Psoas muscle (tissue), 8 donors: Measurements from ENCODE around the gene TNFRSF19. TPM values are rescaled to one million over a fixed set of nuclear protein-coding genes. Genes with fewer than 3 reads are reported as not detected.

Experiments
- ATAC-seq, 4 donors: fragments of 200-7000 bp; cut with Tn5 transposase; one replicate each; pipeline ENCODE4 v1.9.1; 2020; ENCODE audit warnings: moderate library complexity in 3 of 4, mild to moderate bottlenecking in 2 of 4
- DNase-seq, 2 donors: peaks; one replicate each; pipeline ENCODE4 v3.0.0-alpha.2; 2020
- H3K27ac ChIP-seq: fragments of 200-600 bp; one replicate; pipeline ENCODE4 v1.8.0; 2022
- H3K27me3 ChIP-seq, 3 donors: fragments of 200-600 bp in 1 of 3; one replicate each; pipeline versions ENCODE4 v1.6.1 to v1.8.0; 2013 to 2022; ENCODE audit warnings: low read length in 2 of 3, mild to moderate bottlenecking in 2 of 3, moderate library complexity in 1 of 3; ENCODE audit not compliant: insufficient read depth in 3 of 3
- H3K36me3 ChIP-seq, 2 donors: fragments of 200-600 bp in 1 of 2; one replicate each; pipeline versions ENCODE4 v1.6.1 to v1.8.0; 2013 to 2022; ENCODE audit warnings: low read depth in 1 of 2, mild to moderate bottlenecking in 1 of 2, moderate library complexity in 1 of 2; ENCODE audit not compliant: insufficient read depth in 1 of 2
- H3K4me1 ChIP-seq: fragments of 200-600 bp; one replicate; pipeline ENCODE4 v1.8.0; 2022
- H3K4me3 ChIP-seq: fragments of 200-600 bp; one replicate; pipeline ENCODE4 v1.8.0; 2022; ENCODE audit warnings: mild to moderate bottlenecking
- H3K9me3 ChIP-seq: fragments of 200-600 bp; one replicate; pipeline ENCODE4 v1.8.0; 2022
- whole genome bisulfite sequencing, 3 donors: extraction: QIAGEN DNeasy Blood & Tissue Kit; methylation state at CpG; one replicate each; pipeline versions ENCODE4 v1.1.6 to v1.1.7; 2013; 5-methylcytosine and 5-hydroxymethylcytosine counted together
- intact Hi-C, 2 donors: fragments of 100-400 bp; cut with DNase I; formaldehyde crosslinking; loops; one replicate each; pipeline versions ENCODE4 v1.11.0 to v1.14.2; 2022
- polyA plus RNA-seq, 3 donors: library from polyadenylated mRNA; stranded (reverse); fragments of 200-250 nt; gene quantifications; one replicate each; pipeline ENCODE4 v1.2.3, GENCODE V29; 2013
- total RNA-seq, 4 donors: library from RNA; stranded (reverse); fragmentation: NEBNext Ultra II Directional in 2 of 4; extraction: Animal tissue kit (Norgen Biotek cat#: 25700) in 2 of 4; gene quantifications; one replicate each; pipeline versions ENCODE4 v1.2.1 to v1.2.4, GENCODE V29; 2021 to 2023
- TF ChIP-seq, protein P1 (sequence below): fragments of 200-600 bp; IDR thresholded peaks from one replicate; pipeline ENCODE4 v1.8.0; 2022; ENCODE audit warnings: antibody characterized with exemption
- donor health status: healthy with polysubstance abuse.
- donor health status: DM: no; HTN: no; CAD: no; lungs with moderate emphysema.
- donor health status: Bipolar disorder and iron deficiency.
- donor health status: healthy.
- donor health status: DM: yes; HTN: yes; CAD: no.
- donor health status: DM: no; HTN: no; CAD: no.
- donor health status: DM: no; HTN: no; CAD: no.
- donor health status: DM: yes; HTN: yes; CAD: no.

The TNFRSF19 gene
- total and polyA plus RNA-seq, 7 donors = 0.35 to 2.0 (median 0.55) TPM

- H3K4me3 ChIP-seq = no peak overlapping the region
- H3K9me3 ChIP-seq = no peaks in the 10 kb centered on the region
- no peaks in the 10 kb centered on the region for H3K4me1 ChIP-seq
- 75 to 81% (median 78%) methylated on average over 1 of the region's 1 CpG for WGBS, 3 donors
- intact Hi-C loops = no loop called here
- TF ChIP-seq, protein P1, sequence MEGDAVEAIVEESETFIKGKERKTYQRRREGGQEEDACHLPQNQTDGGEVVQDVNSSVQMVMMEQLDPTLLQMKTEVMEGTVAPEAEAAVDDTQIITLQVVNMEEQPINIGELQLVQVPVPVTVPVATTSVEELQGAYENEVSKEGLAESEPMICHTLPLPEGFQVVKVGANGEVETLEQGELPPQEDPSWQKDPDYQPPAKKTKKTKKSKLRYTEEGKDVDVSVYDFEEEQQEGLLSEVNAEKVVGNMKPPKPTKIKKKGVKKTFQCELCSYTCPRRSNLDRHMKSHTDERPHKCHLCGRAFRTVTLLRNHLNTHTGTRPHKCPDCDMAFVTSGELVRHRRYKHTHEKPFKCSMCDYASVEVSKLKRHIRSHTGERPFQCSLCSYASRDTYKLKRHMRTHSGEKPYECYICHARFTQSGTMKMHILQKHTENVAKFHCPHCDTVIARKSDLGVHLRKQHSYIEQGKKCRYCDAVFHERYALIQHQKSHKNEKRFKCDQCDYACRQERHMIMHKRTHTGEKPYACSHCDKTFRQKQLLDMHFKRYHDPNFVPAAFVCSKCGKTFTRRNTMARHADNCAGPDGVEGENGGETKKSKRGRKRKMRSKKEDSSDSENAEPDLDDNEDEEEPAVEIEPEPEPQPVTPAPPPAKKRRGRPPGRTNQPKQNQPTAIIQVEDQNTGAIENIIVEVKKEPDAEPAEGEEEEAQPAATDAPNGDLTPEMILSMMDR = no peak
- H3K27me3 ChIP-seq = no peaks in the 10 kb centered on the region
- H3K36me3 ChIP-seq = no peaks in the 10 kb centered on the region
- no peak for ATAC-seq
- DNase-seq = no peak
- H3K27ac ChIP-seq = no peak overlapping the region
Observed at GRCh38 chr13:23598369-23598768, 28.2 kb downstream of the TNFRSF19 start.

- Histone ChIP-seq H3K27ac (no peak overlapping the region), H3K36me3 (no peaks in the 10 kb centered on the region), H3K4me3 (no peak overlapping the region), H3K27me3 (no peaks in the 10 kb centered on the region), H3K4me1 (no peaks in the 10 kb centered on the region), H3K9me3 (no peaks in the 10 kb centered on the region)
- intact Hi-C loops = no loop called here
- TF ChIP-seq, protein P1 = no peak
- 81 to 90% (median 89%) methylated on average over 3 of the region's 3 CpGs for WGBS, 3 donors
- ATAC-seq (no peak), DNase-seq (no peak)
Observed at GRCh38 chr13:23599083-23599925, 29.1 kb downstream of the TNFRSF19 start.

- no peak overlapping the region for H3K4me3 ChIP-seq
- WGBS, 3 donors = 85 to 89% (median 85%) methylated on average over 3 of the region's 3 CpGs
- no peaks in the 10 kb centered on the region for H3K36me3 ChIP-seq
- TF ChIP-seq, protein P1 = no peak
- H3K4me1 ChIP-seq = no peaks in the 10 kb centered on the region
- intact Hi-C loops = no loop called here
- ATAC-seq = no peak
- H3K27me3 ChIP-seq = no peaks in the 10 kb centered on the region
- H3K9me3 ChIP-seq = no peaks in the 10 kb centered on the region
- DNase-seq = no peak
- no peak overlapping the region for H3K27ac ChIP-seq
Observed at GRCh38 chr13:23600100-23600499, 29.9 kb downstream of the TNFRSF19 start.

DNA sequence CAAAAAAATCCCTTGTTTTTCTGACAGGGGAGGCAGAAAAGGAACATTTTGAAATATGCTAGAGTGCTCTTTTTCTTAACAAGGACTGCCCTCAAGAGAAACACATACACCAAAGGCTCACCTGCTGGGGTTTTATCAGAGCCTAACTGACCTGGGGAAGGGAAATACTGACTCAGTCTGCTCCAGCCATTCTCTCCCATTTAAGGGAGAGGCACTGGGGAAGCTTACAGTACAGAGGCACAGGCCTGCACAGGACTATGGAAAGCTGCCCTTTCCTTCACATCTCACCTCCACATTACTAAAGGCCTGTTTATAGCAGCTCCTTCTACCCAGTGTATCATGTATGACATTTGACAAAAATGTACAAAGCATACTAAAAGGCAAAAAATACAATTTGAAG lies 30.3 kb downstream of the TNFRSF19 start:
- Histone ChIP-seq H3K4me3 (no peak overlapping the region), H3K27ac (no peak overlapping the region), H3K9me3 (no peaks in the 10 kb centered on the region), H3K27me3 (no peaks in the 10 kb centered on the region), H3K36me3 (no peaks in the 10 kb centered on the region), H3K4me1 (no peaks in the 10 kb centered on the region)
- intact Hi-C loops = no loop called here
- ATAC-seq = no peak
- no peak for DNase-seq
- TF ChIP-seq, protein P1 = no peak

- Histone ChIP-seq H3K9me3 (no peaks in the 10 kb centered on the region), H3K4me3 (no peak overlapping the region), H3K36me3 (no peaks in the 10 kb centered on the region), H3K27ac (no peak overlapping the region), H3K27me3 (no peaks in the 10 kb centered on the region), H3K4me1 (peaks cover 8% of the 10 kb centered on the region)
- intact Hi-C loops = no loop called here
- TF ChIP-seq, protein P1 = no peak
- DNase-seq (no peak), ATAC-seq (no peak)
- 79 to 90% (median 83%) methylated on average over 3 of the region's 3 CpGs for WGBS, 3 donors
Observed at GRCh38 chr13:23605831-23606230, 35.6 kb downstream of the TNFRSF19 start.
